Heart left ventricle (tissue), 16 donors: ENCODE results near the gene CNIH2. TPM values are rescaled to one million over a fixed set of nuclear protein-coding genes. Genes with fewer than 3 reads are reported as not detected.

Source experiments
- ATAC-seq, 4 donors: fragments of 200-7000 bp; cut with Tn5 transposase; one replicate each; pipeline ENCODE4 v1.9.1; 2020 to 2022; ENCODE audit warnings: moderate library complexity in 4 of 4, mild to moderate bottlenecking in 3 of 4, moderate number of reproducible peaks in 1 of 4
- DNase-seq, 5 donors: peaks; one replicate each; pipeline ENCODE4 v3.0.0-alpha.2; 2020
- H3K27ac ChIP-seq, 12 donors: fragments of 200-600 bp; sonication (generic) in 4 of 12; one replicate each; pipeline versions ENCODE4 v1.5.0 to v1.8.0; 2016 to 2022; ENCODE audit warnings: mild to moderate bottlenecking in 2 of 12
- H3K27me3 ChIP-seq, 9 donors: fragments of 200-600 bp; sonication (generic) in 2 of 9; one replicate each; pipeline versions ENCODE4 v1.5.1 to v1.8.0; 2016 to 2022; ENCODE audit warnings: mild to moderate bottlenecking in 3 of 9
- H3K36me3 ChIP-seq, 9 donors: fragments of 200-600 bp; sonication (generic) in 2 of 9; one replicate each; pipeline versions ENCODE4 v1.5.0 to v1.8.0; 2018 to 2022; ENCODE audit warnings: mild to moderate bottlenecking in 2 of 9
- H3K4me1 ChIP-seq, 12 donors: fragments of 200-600 bp; sonication (generic) in 4 of 12; one replicate each; pipeline versions ENCODE4 v1.5.0 to v1.8.0; 2016 to 2022; ENCODE audit warnings: mild to moderate bottlenecking in 3 of 12
- H3K4me3 ChIP-seq, 12 donors: fragments of 200-600 bp; sonication (generic) in 4 of 12; one replicate each; pipeline versions ENCODE4 v1.5.0 to v1.8.0; 2017 to 2022; ENCODE audit warnings: mild to moderate bottlenecking in 9 of 12, moderate library complexity in 4 of 12
- H3K9me3 ChIP-seq, 12 donors: fragments of 200-600 bp; sonication (generic) in 4 of 12; one replicate each; pipeline versions ENCODE4 v1.5.0 to v1.8.0; 2016 to 2022; ENCODE audit warnings: mild to moderate bottlenecking in 1 of 12
- POLR2A ChIP-seq, 2 donors: fragments of 450-650 bp; IDR thresholded peaks; one replicate each; pipeline ENCODE4 v1.6.1; 2017; ENCODE audit warnings: antibody characterized with exemption in 2 of 2, mild to moderate bottlenecking in 2 of 2, moderate library complexity in 2 of 2
- WGBS, 4 donors: extraction: QIAGEN DNeasy Blood & Tissue Kit in 2 of 4; methylation state at CpG; one replicate each; pipeline versions ENCODE4 v1.1.5 to v1.1.7; 2013 to 2018; 5-methylcytosine and 5-hydroxymethylcytosine counted together
- intact Hi-C, 10 donors: fragments of 100-400 bp; cut with DNase I; formaldehyde crosslinking; loops; one replicate each; pipeline versions ENCODE4 v1.11.1 to v1.14.2; 2022
- polyA plus RNA-seq, 2 donors: library from polyadenylated mRNA; stranded (reverse); fragments of 200-250 nt; gene quantifications; one replicate each; pipeline ENCODE4 v1.2.3, GENCODE V29; 2013
- total RNA-seq, 9 donors: library from RNA; depleted of rRNA in 2 of 9; stranded (reverse); fragments of >200 nt in 2 of 9; fragmentation: NEBNext Ultra II Directional in 3 of 9; extraction: Animal tissue kit (Norgen Biotek cat#: 25700) in 3 of 9; gene quantifications; one replicate each; pipeline versions ENCODE4 v1.1.0 to v1.2.4, GENCODE V29; 2016 to 2023
- TF ChIP-seq, protein P1 (sequence below), 12 donors: fragments of 200-600 bp; sonication (generic) in 4 of 12; IDR thresholded peaks; one replicate each; pipeline versions ENCODE4 v1.5.0 to v1.8.0; 2018 to 2022; ENCODE audit warnings: antibody characterized with exemption in 12 of 12, mild to moderate bottlenecking in 5 of 12
- donor health status: ischemic (EF 13 %, LVEDD 7.1; RV severe dilation, severe dysfunction).
- donor health status: healthy with polysubstance abuse.
- donor health status: DM: no; HTN: yes; CAD: no.
- donor health status: DM: no; HTN: no; CAD: no.
- donor health status: ischemic (EF 25% LVEDD 6.9; RV normal size, moderate dysfunction).
- donor health status: ischemic (EF 25% LVEDD 5.7; RV mildly dilated, moderate dysfunction).
- donor health status: healthy.
- donor health status: DM: yes; HTN: yes; CAD: no.
- donor health status: ischemic (EF 35%, LVEDD 5.7; RV mildly dilated, moderate dysfunction).
- donor health status: nonischemic (EF 11% LVEDD 7.7; RV severe dilation, severe dysfunction).
- donor health status: DM: yes; HTN: yes; CAD: no.
- donor health status: PGD.
- donor health status: ischemic (EF 29% LVEDD 5.4; RV normal size, mild dysfunction).
- donor health status: nonischemic (EF 23%, LVEDD 6.1; RV moderate dilation, normal function).

CNIH2 gene
- total and polyA plus RNA-seq, 11 donors, result 0.08 to 0.40 (median 0.25) TPM; not detected in 8

DNA sequence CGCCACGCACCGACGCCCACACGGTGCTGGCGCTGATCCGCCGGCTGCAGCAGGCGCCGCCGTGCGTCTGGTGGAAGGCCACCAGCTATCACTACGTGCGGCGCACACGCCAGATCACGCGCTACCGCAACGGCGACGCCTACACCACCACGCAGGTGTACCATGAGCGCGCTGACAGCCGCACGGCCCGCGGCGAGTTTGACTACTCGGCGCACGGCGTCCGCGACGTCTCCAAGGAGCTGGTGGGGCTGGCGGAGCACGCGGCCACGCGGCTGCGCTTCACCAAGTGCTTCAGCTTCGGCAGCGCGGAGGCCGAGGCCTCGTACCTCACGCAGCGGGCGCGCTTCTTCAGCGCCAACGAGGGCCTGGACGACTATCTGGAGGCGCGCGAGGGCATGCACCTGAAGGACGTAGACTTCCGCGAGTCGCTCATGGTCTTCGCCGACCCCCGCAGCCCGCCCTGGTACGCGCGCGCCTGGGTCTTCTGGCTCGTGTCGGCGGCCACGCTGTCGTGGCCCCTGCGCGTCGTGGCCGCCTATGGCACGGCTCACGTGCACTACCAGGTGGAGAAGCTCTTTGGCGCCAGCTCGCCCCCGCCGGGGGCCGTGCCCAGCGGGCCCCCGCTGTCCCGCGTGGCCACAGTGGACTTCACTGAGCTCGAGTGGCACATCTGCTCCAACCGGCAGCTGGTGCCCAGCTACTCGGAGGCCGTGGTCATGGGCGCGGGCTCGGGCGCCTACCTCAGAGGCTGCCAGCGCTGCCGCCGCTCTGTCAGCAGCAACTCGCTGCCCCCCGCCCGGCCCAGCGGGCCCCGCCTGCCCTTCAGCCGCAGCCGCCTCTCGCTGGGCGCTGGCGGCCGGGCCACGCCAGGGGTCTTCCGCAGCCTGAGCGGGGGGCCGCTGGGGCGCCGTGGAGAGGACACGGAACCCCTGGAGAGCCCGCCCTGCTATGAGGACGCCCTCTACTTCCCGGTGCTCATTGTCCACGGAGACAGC, 16.9 kb downstream of the CNIH2 start:
- peaks cover 0 to 15% (median 3%) of the 10 kb centered on the region in 12 donors for H3K4me1 ChIP-seq
- peaks cover 6 to 42% (median 26%) of the 10 kb centered on the region in 9 donors for H3K27me3 ChIP-seq
- no peak overlapping the region for H3K27ac ChIP-seq
- TF ChIP-seq, protein P1, sequence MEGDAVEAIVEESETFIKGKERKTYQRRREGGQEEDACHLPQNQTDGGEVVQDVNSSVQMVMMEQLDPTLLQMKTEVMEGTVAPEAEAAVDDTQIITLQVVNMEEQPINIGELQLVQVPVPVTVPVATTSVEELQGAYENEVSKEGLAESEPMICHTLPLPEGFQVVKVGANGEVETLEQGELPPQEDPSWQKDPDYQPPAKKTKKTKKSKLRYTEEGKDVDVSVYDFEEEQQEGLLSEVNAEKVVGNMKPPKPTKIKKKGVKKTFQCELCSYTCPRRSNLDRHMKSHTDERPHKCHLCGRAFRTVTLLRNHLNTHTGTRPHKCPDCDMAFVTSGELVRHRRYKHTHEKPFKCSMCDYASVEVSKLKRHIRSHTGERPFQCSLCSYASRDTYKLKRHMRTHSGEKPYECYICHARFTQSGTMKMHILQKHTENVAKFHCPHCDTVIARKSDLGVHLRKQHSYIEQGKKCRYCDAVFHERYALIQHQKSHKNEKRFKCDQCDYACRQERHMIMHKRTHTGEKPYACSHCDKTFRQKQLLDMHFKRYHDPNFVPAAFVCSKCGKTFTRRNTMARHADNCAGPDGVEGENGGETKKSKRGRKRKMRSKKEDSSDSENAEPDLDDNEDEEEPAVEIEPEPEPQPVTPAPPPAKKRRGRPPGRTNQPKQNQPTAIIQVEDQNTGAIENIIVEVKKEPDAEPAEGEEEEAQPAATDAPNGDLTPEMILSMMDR (IDR thresholded peaks at IDR 0.05), result no peak
- TF ChIP-seq POLR2A (IDR thresholded peaks at IDR 0.05), result no peak
- intact Hi-C loops, result loop anchor here in 1 of 10 donors (5.0 kb wide), 1 partner anchor 42 kb away; the partner anchor contains the start of gene RIN1
- 79 to 86% (median 83%) methylated on average over 83 to 123 of the region's 123 CpGs for WGBS, 4 donors
- no peaks in the 10 kb centered on the region for H3K36me3 ChIP-seq
- DNase-seq (no peak), ATAC-seq (no peak)
- no peaks in the 10 kb centered on the region for H3K9me3 ChIP-seq
- H3K4me3 ChIP-seq, result no peak overlapping the region

DNA sequence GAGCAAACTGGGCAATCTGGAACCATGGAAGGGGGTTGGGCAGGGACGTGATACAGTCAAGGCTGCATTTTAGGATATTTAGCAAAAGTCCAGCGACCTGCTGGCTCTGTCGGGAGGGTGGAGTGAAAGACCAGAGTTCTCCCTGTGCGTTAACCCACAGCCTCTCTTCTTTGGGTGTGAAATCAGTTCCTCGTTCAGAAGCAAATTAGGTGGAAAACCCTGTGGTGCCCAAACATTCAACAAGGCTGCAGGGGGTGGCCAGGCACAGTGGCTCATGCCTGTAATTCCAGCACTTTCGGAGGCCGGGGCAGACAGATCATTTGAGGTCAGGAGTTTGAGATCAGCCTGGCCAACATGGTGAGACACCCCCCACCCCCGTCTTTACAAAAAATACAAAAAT, 19.6 kb downstream of the CNIH2 start:
- Histone ChIP-seq H3K9me3 (no peaks in the 10 kb centered on the region), H3K27me3 (peaks cover 0 to 32% (median 17%) of the 10 kb centered on the region in 9 donors), H3K4me1 (no peaks in the 10 kb centered on the region), H3K4me3 (no peak overlapping the region), H3K27ac (no peak overlapping the region), H3K36me3 (no peaks in the 10 kb centered on the region)
- WGBS, 4 donors, result 42 to 56% (median 49%) methylated on average over 8 of the region's 8 CpGs
- TF ChIP-seq, protein P1 (IDR thresholded peaks at IDR 0.05), result no peak
- TF ChIP-seq POLR2A (IDR thresholded peaks at IDR 0.05), result no peak
- no peak for DNase-seq
- intact Hi-C loops, result no loop called here
- no peak for ATAC-seq

DNA sequence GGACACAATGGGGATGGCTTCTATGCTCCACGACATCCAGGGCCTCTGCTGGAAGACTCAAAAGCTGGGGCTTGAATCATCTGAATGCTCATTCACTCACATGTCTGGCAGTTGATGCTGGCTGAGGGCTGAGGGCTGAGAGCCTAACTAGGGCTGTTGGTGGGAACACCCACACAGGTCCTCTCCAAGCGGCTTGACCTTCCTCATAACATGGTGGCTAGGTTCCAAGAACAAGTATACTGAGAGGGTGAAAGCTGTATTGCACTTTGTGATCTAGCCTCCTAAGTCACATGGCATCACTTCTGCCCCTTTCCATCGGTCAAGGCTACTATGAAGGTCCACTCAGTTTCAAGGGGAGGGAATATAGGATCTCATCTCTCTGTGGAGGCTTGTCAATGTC, 21.2 kb downstream of the CNIH2 start:
- DNase-seq (peak in 1 of 5 donors; percentile 20), ATAC-seq (peak; percentile 23 to 56 (median 53))
- intact Hi-C loops, result no loop called here

DNA sequence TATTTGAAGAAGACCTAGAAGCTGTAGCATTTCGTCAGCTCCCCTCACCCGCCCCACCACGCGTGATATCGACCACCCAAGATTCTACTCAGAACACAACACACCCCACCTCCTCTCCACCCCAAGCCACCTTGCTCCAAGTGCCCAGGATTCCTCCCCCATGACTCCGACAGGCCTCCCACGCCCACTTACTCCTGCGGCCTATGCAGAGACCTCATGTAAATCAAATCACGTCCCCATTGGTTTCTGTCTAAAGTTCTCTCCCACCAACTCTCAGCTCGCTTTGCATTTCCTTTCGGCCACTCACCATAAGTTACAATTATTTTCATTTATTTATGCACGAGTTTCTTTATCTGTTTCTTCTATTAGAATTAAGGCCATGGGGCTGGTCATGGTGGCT, 24.7 kb downstream of the CNIH2 start:
- H3K9me3 ChIP-seq, result no peaks in the 10 kb centered on the region
- DNase-seq (peak in 1 of 5 donors; percentile 26), ATAC-seq (no peak)
- TF ChIP-seq POLR2A (IDR thresholded peaks at IDR 0.05), result no peak
- TF ChIP-seq, protein P1 (IDR thresholded peaks at IDR 0.05), result no peak
- no peaks in the 10 kb centered on the region for H3K36me3 ChIP-seq
- H3K4me1 ChIP-seq, result no peaks in the 10 kb centered on the region
- H3K27ac ChIP-seq, result no peak overlapping the region
- intact Hi-C loops, result no loop called here
- no peak overlapping the region for H3K4me3 ChIP-seq
- no peaks in the 10 kb centered on the region for H3K27me3 ChIP-seq
- WGBS, 4 donors, result 82 to 88% (median 85%) methylated on average over 12 of the region's 12 CpGs

More for the DNA sequence above, 21.2 kb downstream of the CNIH2 start:
- Histone ChIP-seq H3K27ac (no peak overlapping the region), H3K4me3 (no peak overlapping the region), H3K9me3 (no peaks in the 10 kb centered on the region), H3K36me3 (no peaks in the 10 kb centered on the region), H3K4me1 (no peaks in the 10 kb centered on the region), H3K27me3 (peaks cover 0 to 17% (median 3%) of the 10 kb centered on the region in 9 donors)
- WGBS, 4 donors, result 30 to 56% (median 42%) methylated on average over 3 of the region's 3 CpGs
- TF ChIP-seq, protein P1 (IDR thresholded peaks at IDR 0.05), result no peak
- no peak for TF ChIP-seq POLR2A (IDR thresholded peaks at IDR 0.05)
